GM12865 (cell line): ENCODE data around the gene PHF23.

ENCODE experiments used
- DNase-seq: peaks from one replicate; pipeline ENCODE4 v3.0.0; 2010; ENCODE audit warnings: low read depth
- H3K4me3 ChIP-seq: 2 replicates; pipeline ENCODE4 v1.5.1; 2011; ENCODE audit warnings: mild to moderate bottlenecking, low read depth, low read length, control low read depth
- TF ChIP-seq, protein P1 (sequence below): IDR thresholded peaks from 2 replicates; pipeline ENCODE4 v1.5.1; 2011; ENCODE audit warnings: low read length, control low read depth, low read depth, inconsistent platforms; ENCODE audit not compliant: insufficient read depth; ENCODE audit errors: missing control alignments

PHF23 gene

DNA sequence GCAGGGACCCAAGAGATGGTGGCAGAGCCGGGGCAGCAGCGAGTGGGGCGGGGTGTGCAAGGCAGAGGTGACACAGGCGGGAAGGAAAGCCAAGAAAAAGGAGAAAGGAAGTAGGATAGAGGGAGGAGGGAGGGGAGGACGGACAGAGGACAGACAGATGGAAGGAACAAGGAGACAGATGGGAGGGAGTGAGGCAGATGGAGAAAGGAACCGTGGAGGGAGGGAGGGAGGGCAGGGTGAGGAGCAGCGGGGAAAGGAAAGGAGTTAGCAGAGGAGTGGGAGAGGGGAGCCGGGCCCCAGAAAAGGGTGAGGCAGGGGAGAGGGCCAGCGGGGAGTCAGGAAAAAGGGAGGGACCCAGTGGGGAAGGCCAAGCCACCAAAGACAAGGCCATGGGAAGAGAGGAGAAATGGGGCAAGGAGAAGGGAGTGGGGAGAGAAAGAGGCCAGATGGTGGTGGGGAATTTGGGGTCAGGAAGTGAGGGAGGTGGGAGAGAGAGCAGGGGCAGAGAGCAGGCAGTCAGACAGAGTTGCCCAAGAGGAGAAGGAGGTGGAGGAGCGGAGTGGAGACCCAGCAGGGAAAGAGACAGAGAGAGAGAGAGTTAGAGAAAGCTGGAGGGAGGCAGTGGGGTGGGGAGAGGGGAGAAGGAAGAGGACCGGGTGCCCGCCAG, 46.9 kb downstream of the PHF23 start:
- TF ChIP-seq, protein P1, sequence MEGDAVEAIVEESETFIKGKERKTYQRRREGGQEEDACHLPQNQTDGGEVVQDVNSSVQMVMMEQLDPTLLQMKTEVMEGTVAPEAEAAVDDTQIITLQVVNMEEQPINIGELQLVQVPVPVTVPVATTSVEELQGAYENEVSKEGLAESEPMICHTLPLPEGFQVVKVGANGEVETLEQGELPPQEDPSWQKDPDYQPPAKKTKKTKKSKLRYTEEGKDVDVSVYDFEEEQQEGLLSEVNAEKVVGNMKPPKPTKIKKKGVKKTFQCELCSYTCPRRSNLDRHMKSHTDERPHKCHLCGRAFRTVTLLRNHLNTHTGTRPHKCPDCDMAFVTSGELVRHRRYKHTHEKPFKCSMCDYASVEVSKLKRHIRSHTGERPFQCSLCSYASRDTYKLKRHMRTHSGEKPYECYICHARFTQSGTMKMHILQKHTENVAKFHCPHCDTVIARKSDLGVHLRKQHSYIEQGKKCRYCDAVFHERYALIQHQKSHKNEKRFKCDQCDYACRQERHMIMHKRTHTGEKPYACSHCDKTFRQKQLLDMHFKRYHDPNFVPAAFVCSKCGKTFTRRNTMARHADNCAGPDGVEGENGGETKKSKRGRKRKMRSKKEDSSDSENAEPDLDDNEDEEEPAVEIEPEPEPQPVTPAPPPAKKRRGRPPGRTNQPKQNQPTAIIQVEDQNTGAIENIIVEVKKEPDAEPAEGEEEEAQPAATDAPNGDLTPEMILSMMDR = no peak
- DNase-seq = no peak
- no peak overlapping the region for H3K4me3 ChIP-seq

DNA sequence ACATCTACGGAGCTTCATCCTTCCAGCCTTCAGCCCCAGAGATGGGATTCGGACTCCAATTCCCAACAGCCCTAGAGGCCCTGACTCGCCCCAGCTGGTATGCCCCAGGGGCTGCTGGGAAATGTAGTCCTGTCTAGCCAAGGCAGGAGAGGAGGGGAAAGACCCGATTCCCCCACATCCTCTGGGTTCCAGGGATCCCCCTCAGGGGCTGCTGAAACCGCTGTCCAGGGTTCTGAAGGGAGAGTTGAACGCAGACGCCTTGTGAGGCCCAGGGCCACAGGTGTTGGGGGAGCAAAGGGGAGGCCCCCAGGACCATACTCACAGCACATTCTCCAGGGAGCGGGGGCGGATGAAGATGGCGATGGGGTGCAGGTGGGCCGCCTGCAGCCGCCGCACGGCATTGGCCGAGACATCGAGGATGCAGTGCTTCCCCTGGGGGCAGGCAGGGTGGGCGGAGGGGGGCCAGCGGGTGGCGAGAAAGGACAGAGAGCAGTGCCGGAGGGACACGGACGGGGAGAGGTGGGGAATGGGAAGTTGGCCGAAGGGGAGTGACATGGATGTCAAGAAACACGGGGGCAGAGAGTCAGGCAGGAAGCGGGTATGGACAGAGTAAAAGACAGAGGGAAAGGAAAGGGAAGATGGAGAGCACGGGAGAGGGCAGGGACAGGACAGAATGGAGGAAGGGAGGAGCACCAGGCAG, 47.5 kb downstream of the PHF23 start:
- DNase-seq = peak; percentile 44
- H3K4me3 ChIP-seq = no peak overlapping the region
- TF ChIP-seq, protein P1 = no peak

DNA sequence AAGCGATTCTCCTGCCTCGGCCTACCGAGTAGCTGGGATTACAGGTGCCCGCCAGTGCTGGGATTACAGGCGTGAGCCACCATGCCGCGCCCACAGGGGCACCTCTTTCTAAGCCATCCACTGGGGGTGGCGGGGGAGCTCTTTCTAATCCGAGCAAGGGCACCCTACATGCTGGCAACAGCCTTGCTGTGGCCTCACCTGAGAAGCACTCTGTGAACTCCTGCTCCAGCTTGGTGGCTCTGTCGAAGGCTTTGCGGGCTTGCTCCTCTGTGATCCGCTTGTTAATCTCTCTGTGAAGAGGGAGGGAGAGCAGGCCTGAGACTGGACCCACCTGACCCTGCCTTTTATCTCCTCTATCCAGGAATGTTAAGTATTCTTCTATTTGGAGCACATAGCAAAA, 48.2 kb downstream of the PHF23 start:
- no peak for DNase-seq
- no peak overlapping the region for H3K4me3 ChIP-seq
- TF ChIP-seq, protein P1 = no peak

DNA sequence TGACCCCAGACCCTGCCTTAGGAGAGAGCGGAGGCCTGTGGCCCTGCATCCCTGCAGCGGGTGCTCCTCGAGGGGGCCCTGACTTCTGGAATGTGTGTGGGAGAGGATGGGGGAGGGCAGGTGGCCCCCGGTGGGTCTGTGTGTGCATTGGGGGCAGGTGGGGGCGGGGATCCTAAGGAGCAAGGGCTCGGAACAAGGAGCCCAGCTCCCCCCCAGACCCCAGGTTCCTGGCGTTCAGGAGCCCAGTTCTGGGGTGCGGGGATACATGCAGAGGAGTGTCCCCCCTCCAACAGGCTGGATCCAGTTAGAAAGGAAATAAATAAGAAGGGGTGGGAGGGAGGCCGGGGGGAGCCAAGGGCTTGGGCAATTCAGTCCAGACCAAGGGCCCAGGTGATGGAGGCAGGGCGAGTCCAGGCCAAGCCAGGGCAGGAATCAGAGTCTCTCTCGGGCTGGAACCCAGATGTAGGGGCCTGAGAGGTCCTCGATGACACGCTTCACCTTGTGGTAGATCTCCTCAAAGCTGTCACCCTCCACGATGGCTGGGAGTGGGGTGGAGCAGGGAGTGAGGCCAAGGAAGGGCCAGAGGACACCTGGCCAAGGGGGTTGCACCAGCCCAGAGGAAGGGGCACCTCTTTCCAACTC, 48.9 kb downstream of the PHF23 start:
- TF ChIP-seq, protein P1 = no peak
- H3K4me3 ChIP-seq = no peak overlapping the region
- no peak for DNase-seq

DNA sequence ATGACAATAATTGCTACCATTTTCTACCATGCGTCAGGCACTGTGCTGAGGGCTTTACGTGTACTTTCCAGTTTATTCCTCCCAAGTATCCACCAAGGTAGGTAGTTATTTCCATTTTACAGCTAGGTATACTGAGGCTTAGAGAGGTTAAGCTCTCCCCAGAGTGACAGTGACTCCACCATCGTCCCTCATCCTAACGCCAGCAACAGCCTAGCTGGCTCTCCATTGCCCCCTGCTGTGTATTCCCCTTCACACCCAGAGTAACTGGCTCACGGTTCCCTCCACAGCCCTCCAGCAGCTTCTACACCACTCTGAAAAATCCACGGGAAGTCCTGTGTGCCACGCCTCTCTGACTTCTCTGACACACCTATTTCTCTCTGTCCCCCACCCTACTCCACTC, 53.0 kb downstream of the PHF23 start:
- DNase-seq = no peak
- H3K4me3 ChIP-seq = no peak overlapping the region
- TF ChIP-seq, protein P1 = peak; percentile 29
